HEK293T (cell line): ENCODE measurements around the gene CLNS1A.
A peak's percentile ranks its signal among the peaks of the same experiment; 100 is the strongest.

Experiments
- CTCF ChIA-PET: fragments of 350-600 bp; formaldehyde crosslinking; extraction: SDS; loops from one replicate; lab custom pipeline; 2021; ENCODE audit warnings: antibody characterized with exemption, inconsistent platforms; lab: Yijun Ruan, JAX
- POLR2A ChIA-PET: fragments of 350-600 bp; formaldehyde crosslinking; extraction: SDS; loops from one replicate; lab custom pipeline; 2020; ENCODE audit warnings: antibody characterized with exemption, inconsistent platforms; lab: Yijun Ruan, JAX
- DNase-seq: peaks from one replicate; pipeline ENCODE4 v3.0.0; 2012; ENCODE audit warnings: mixed read lengths; ENCODE audit errors: extremely low spot score
- ARNT ChIP-seq: fragments of 450-650 bp; IDR thresholded peaks from 2 replicates; pipeline ENCODE4 v1.6.1; 2017; ENCODE audit warnings: mild to moderate bottlenecking
- BHLHE40 ChIP-seq: fragments of 450-650 bp; IDR thresholded peaks from 2 replicates; pipeline ENCODE4 v1.6.1; 2016; ENCODE audit warnings: mild to moderate bottlenecking, moderate library complexity, borderline replicate concordance
- CTBP1 ChIP-seq: fragments of 450-650 bp; IDR thresholded peaks from 2 replicates; pipeline ENCODE4 v1.6.1; 2016; ENCODE audit warnings: borderline replicate concordance
- ELF4 ChIP-seq: fragments of 450-650 bp; IDR thresholded peaks from 2 replicates; pipeline ENCODE4 v1.6.1; 2017; ENCODE audit warnings: antibody characterized with exemption
- FOXA1 ChIP-seq: fragments of 450-650 bp; IDR thresholded peaks from 2 replicates; pipeline ENCODE4 v1.6.1; 2016; ENCODE audit warnings: mild to moderate bottlenecking
- FOXK2 ChIP-seq: fragments of 450-650 bp; IDR thresholded peaks from 2 replicates; pipeline ENCODE4 v1.6.1; 2016; ENCODE audit warnings: mild to moderate bottlenecking
- FOXM1 ChIP-seq: fragments of 450-650 bp; IDR thresholded peaks from 2 replicates; pipeline ENCODE4 v1.6.1; 2017; ENCODE audit warnings: mild to moderate bottlenecking, borderline replicate concordance
- HDGF ChIP-seq: fragments of 450-650 bp; IDR thresholded peaks from 2 replicates; pipeline ENCODE4 v1.6.1; 2017; ENCODE audit warnings: antibody characterized with exemption, borderline replicate concordance
- L3MBTL2 ChIP-seq: fragments of 450-650 bp; conservative IDR thresholded peaks from 2 replicates; pipeline ENCODE4 v1.6.1; 2016; ENCODE audit warnings: mild to moderate bottlenecking
- LEF1 ChIP-seq: fragments of 450-650 bp; IDR thresholded peaks from 2 replicates; pipeline ENCODE4 v1.6.1; 2017; ENCODE audit warnings: mild to moderate bottlenecking, borderline replicate concordance
- NFRKB ChIP-seq: fragments of 450-650 bp; IDR thresholded peaks from 2 replicates; pipeline ENCODE4 v1.6.1; 2016; ENCODE audit warnings: mild to moderate bottlenecking, moderate library complexity
- SP1 ChIP-seq: fragments of 450-650 bp; IDR thresholded peaks from 2 replicates; pipeline ENCODE4 v1.6.1; 2017
- SUZ12 ChIP-seq: fragments of 450-650 bp; IDR thresholded peaks from 2 replicates; pipeline ENCODE4 v1.6.1; 2016; ENCODE audit warnings: mild to moderate bottlenecking
- TARDBP ChIP-seq: fragments of 450-650 bp; IDR thresholded peaks from 2 replicates; pipeline ENCODE4 v1.6.1; 2016
- ZNF384 ChIP-seq: fragments of 450-650 bp; IDR thresholded peaks from 2 replicates; pipeline ENCODE4 v1.6.1; 2016
- TF ChIP-seq, protein P1 (sequence below): fragments of 450-650 bp; IDR thresholded peaks from 2 replicates; pipeline ENCODE4 v1.6.1; 2016

CLNS1A gene

DNA sequence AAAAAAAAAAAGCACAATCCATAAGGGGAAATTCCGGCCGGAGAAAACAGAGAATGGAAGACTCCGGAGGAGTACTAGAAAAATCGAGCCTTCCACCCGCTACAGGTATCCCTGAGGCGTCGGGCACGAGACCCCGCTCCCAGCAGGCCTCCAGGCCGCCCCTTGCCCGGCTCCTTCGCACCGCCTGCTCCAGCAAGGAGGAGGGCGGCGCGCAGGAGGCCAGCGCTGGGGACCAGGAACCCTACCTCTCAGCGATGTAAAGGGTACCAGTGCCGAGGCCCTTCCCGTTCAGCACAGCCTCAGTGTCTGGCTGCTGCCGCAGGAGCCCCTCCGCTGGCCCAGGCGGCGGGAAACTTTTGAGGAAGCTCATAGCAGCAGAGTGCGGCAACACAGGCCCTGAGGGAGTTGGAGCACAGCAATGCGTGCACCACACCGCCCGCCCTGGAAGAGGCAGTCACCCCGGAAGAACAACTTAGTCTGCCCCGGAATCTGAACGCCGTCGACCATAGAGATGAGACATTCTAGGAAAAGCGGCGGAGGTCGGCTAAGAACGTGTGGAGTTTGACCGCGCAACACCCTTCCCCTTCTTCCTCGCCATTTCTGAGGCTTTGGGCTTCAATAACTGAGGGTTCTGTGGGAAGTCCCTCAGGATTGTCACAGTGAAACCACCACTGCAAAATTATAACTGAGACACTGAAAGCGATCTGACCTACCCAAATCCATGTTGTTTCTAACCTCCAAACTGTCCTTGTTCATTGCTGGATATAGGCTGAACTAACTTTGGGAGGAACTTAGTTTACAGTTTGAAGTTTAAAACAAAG lies at the start of gene CLNS1A:
CLNS1A (minus strand) TSS at position 450 of the 821 bp plus-strand sequence; CDS start at position 370, 80 bp downstream.
- peak; percentile 89 for DNase-seq
- peak; percentile 87 for TF ChIP-seq L3MBTL2
- no peak for TF ChIP-seq NFRKB
- TF ChIP-seq ELF4, result peak; percentile 55; the same call in 1 of the 2 replicates
- no peak for TF ChIP-seq BHLHE40
- no peak for TF ChIP-seq ARNT
- POLR2A ChIA-PET, result interaction anchor here (0.5 to 1.3 kb wide), 6 partner anchors 10 to 842 kb away, joined by 3 to 8 read pairs (median 4); partner anchors contain the start of genes AQP11 and INTS4
- CTCF ChIA-PET, result no interaction called here

- ChIA-PET CTCF (interaction anchor here (0.7 kb wide), 1 partner anchor 21 kb away, joined by 4 read pairs; no protein-coding TSS in a partner anchor), POLR2A (no interaction called here)
- TF ChIP-seq LEF1, result no peak
- no peak for TF ChIP-seq FOXK2
- no peak for DNase-seq
Observed at GRCh38 chr11:77687088-77687487, 49.5 kb upstream of the CLNS1A start.

- ChIA-PET POLR2A (no interaction called here), CTCF (no interaction called here)
- no peak for DNase-seq
- TF ChIP-seq ARNT (no peak), BHLHE40 (no peak), FOXM1 (no peak), TARDBP (no peak), SP1 (no peak), FOXA1 (no peak), NFRKB (no peak), ELF4 (no peak), FOXK2 (no peak), HDGF (no peak), L3MBTL2 (no peak), LEF1 (no peak)
- TF ChIP-seq, protein P1, sequence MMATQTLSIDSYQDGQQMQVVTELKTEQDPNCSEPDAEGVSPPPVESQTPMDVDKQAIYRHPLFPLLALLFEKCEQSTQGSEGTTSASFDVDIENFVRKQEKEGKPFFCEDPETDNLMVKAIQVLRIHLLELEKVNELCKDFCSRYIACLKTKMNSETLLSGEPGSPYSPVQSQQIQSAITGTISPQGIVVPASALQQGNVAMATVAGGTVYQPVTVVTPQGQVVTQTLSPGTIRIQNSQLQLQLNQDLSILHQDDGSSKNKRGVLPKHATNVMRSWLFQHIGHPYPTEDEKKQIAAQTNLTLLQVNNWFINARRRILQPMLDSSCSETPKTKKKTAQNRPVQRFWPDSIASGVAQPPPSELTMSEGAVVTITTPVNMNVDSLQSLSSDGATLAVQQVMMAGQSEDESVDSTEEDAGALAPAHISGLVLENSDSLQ, result no peak
Observed at GRCh38 chr11:77677138-77677537, 39.5 kb upstream of the CLNS1A start.

DNA sequence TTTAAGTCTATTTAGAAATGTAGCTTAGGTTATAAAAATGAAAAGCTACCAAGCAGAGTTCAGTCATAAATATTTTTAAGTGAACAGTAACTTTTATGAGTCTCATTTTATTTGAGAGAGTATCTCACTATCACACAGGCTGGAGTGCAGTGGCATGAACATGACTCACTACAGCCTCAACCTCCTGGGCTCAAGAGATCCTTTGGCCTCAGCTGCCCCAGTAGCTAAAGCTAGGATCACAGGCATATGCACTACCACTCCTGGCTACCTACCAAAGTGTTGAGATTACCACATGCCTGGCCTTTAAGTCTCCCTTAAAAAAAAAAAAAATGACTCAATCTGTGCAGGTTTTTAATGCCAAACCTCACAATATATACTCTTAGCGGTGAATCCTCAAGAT lies 34.7 kb upstream of the CLNS1A start:
- CTCF ChIA-PET, result no interaction called here
- DNase-seq, result no peak
- POLR2A ChIA-PET, result no interaction called here
- TF ChIP-seq HDGF (no peak), FOXK2 (no peak), FOXM1 (no peak), LEF1 (no peak), BHLHE40 (no peak), FOXA1 (no peak), CTBP1 (no peak), L3MBTL2 (no peak), NFRKB (no peak), SP1 (no peak), TARDBP (no peak), ARNT (no peak), ELF4 (no peak)
- TF ChIP-seq, protein P1, result no peak

GRCh38 chr11:77669848-77670511 lies 32.4 kb upstream of the CLNS1A start:
- CTCF ChIA-PET, result no interaction called here
- TF ChIP-seq FOXM1, result no peak
- TF ChIP-seq ARNT, result no peak
- no peak for TF ChIP-seq LEF1
- TF ChIP-seq NFRKB, result no peak
- no peak for TF ChIP-seq CTBP1
- no peak for TF ChIP-seq FOXK2
- POLR2A ChIA-PET, result no interaction called here
- no peak for DNase-seq

DNA sequence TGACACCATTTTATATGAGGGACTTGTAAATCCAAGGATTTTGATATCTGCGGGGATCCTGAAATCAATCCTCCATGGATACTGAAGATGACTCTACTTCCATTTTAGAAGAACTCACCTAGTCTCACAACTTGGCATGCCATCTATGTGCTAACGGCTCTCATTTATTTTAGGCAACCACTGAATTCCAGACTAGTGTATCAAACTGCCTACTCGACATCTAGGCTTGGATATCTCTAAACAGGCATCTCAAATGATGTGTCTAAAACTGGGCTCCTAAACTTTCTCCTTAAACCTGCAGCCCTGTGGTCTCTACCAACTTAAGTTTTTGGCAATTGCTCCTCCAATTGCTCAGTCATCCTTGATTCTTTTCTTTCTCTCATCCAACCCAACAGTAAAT lies 31.2 kb upstream of the CLNS1A start:
- CTCF ChIA-PET, result no interaction called here
- POLR2A ChIA-PET, result interaction anchor here (0.6 kb wide), 1 partner anchor 26 kb away, joined by 3 read pairs; no protein-coding TSS in a partner anchor
- DNase-seq, result no peak
- TF ChIP-seq SP1 (no peak), SUZ12 (no peak), L3MBTL2 (no peak), TARDBP (no peak), LEF1 (no peak), FOXA1 (no peak), FOXK2 (no peak), ARNT (no peak), ZNF384 (no peak)
- TF ChIP-seq, protein P1, result no peak
